RWPE2 (cell line): Measurements from ENCODE around the gene KRIT1.

Experiments
- ATAC-seq: fragments of 200-7000 bp; cut with Tn5 transposase; 3 replicates; pipeline ENCODE4 v1.9.1; 2021; ENCODE audit warnings: low read depth
- DNase-seq: peaks from one replicate; pipeline ENCODE4 v3.0.0-alpha.2; 2020; ENCODE audit warnings: low spot score
- H3K27ac ChIP-seq: fragments of 450-650 bp; 2 replicates; pipeline ENCODE4 v1.5.1; 2017; ENCODE audit warnings: mild to moderate bottlenecking; ENCODE audit not compliant: poor library complexity, severe bottlenecking
- H3K27me3 ChIP-seq: fragments of 250-450 bp; sonication (Bioruptor Pico); 2 replicates; pipeline ENCODE4 v1.5.1; 2021; ENCODE audit warnings: mild to moderate bottlenecking, moderate library complexity; ENCODE audit not compliant: insufficient read depth, poor library complexity, severe bottlenecking
- H3K36me3 ChIP-seq: fragments of 250-450 bp; sonication (Bioruptor Pico); 2 replicates; pipeline ENCODE4 v1.5.1; 2020; ENCODE audit warnings: low read depth, mild to moderate bottlenecking, moderate library complexity
- H3K4me1 ChIP-seq: fragments of 250-450 bp; sonication (Bioruptor Pico); 2 replicates; pipeline ENCODE4 v1.5.1; 2021; ENCODE audit warnings: mild to moderate bottlenecking, moderate library complexity; ENCODE audit not compliant: insufficient read depth, poor library complexity, severe bottlenecking
- H3K4me3 ChIP-seq: fragments of 250-450 bp; sonication (Bioruptor Pico); 2 replicates; pipeline ENCODE4 v1.5.1; 2021; ENCODE audit warnings: mild to moderate bottlenecking, moderate library complexity; ENCODE audit not compliant: severe bottlenecking
- H3K9me3 ChIP-seq: fragments of 250-450 bp; sonication (Bioruptor Pico); 2 replicates; pipeline ENCODE4 v1.5.1; 2021; ENCODE audit warnings: mild to moderate bottlenecking, moderate library complexity; ENCODE audit not compliant: severe bottlenecking
- TF ChIP-seq, protein P1 (sequence below): fragments of 450-650 bp; IDR thresholded peaks from one replicate; pipeline ENCODE4 v1.5.1; 2017; ENCODE audit warnings: mild to moderate bottlenecking, moderate library complexity; ENCODE audit not compliant: poor library complexity, severe bottlenecking

KRIT1 gene

GRCh38 chr7:92156990-92157389 lies 88.7 kb downstream of the KRIT1 start:
- ATAC-seq (no peak), DNase-seq (no peak)
- Histone ChIP-seq H3K9me3 (no peaks in the 10 kb centered on the region), H3K36me3 (no peaks in the 10 kb centered on the region), H3K27ac (no peak overlapping the region), H3K27me3 (no peaks in the 10 kb centered on the region), H3K4me1 (peaks cover 6% of the 10 kb centered on the region), H3K4me3 (no peak overlapping the region)
- TF ChIP-seq, protein P1, sequence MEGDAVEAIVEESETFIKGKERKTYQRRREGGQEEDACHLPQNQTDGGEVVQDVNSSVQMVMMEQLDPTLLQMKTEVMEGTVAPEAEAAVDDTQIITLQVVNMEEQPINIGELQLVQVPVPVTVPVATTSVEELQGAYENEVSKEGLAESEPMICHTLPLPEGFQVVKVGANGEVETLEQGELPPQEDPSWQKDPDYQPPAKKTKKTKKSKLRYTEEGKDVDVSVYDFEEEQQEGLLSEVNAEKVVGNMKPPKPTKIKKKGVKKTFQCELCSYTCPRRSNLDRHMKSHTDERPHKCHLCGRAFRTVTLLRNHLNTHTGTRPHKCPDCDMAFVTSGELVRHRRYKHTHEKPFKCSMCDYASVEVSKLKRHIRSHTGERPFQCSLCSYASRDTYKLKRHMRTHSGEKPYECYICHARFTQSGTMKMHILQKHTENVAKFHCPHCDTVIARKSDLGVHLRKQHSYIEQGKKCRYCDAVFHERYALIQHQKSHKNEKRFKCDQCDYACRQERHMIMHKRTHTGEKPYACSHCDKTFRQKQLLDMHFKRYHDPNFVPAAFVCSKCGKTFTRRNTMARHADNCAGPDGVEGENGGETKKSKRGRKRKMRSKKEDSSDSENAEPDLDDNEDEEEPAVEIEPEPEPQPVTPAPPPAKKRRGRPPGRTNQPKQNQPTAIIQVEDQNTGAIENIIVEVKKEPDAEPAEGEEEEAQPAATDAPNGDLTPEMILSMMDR, result no peak

DNA sequence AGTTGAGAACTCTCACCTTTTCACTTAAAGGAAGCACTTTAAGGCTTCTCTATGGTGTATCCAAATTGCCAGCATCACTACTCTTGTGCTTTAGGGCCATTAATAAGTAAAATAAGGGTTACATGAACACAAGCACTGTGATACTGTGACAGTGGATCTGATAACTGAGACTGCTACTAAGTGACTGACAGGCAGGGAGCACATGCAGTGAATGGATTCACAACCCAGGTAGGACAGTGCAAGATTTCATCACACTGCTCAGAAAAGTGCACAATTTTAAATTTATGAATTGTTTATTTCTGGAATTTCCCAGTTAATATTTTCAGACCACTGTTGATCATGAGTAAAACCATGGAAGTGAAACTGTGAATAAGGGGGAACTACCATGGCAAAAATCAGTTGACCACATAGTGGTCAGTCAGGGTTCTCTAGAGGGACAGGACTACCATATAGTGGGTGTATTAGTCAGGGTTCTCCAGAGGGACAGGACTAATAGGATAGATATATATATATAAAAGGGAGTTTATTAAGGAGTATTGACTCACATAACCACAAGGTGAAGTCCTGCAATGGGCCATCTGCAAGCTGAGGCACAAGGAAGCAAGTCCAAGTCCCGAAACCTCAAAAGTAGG lies 90.5 kb downstream of the KRIT1 start:
- Histone ChIP-seq H3K27me3 (no peaks in the 10 kb centered on the region), H3K36me3 (no peaks in the 10 kb centered on the region)

GRCh38 chr7:92150450-92151017 lies 95.2 kb downstream of the KRIT1 start:
- Histone ChIP-seq H3K4me1 (no peaks in the 10 kb centered on the region), H3K27ac (no peak overlapping the region), H3K4me3 (no peak overlapping the region), H3K36me3 (no peaks in the 10 kb centered on the region), H3K9me3 (no peaks in the 10 kb centered on the region), H3K27me3 (no peaks in the 10 kb centered on the region)
- DNase-seq (no peak), ATAC-seq (no peak)
- TF ChIP-seq, protein P1, result no peak

More for the DNA sequence above, 90.5 kb downstream of the KRIT1 start:
- DNase-seq (no peak), ATAC-seq (no peak)
- Histone ChIP-seq H3K27ac (no peak overlapping the region), H3K9me3 (no peaks in the 10 kb centered on the region), H3K4me3 (no peak overlapping the region), H3K4me1 (peaks cover 6% of the 10 kb centered on the region)
- TF ChIP-seq, protein P1, result no peak

GRCh38 chr7:92149736-92150239 lies 95.9 kb downstream of the KRIT1 start:
- no peaks in the 10 kb centered on the region for H3K27me3 ChIP-seq
- DNase-seq (no peak), ATAC-seq (no peak)
- H3K36me3 ChIP-seq, result no peaks in the 10 kb centered on the region
- no peak overlapping the region for H3K4me3 ChIP-seq
- H3K27ac ChIP-seq, result no peak overlapping the region
- TF ChIP-seq, protein P1, result no peak
- H3K9me3 ChIP-seq, result no peaks in the 10 kb centered on the region
- H3K4me1 ChIP-seq, result no peaks in the 10 kb centered on the region
